GM19025 (cell line): Measurements from ENCODE around the gene TMPRSS6.
A peak's percentile ranks its signal among the peaks of the same experiment; 100 is the strongest.

ENCODE experiments used
- ATAC-seq: cut with Tn5 transposase; IDR thresholded peaks from one replicate; pipeline ENCODE4 v1.9.1; 2021; ENCODE audit warnings: mild to moderate bottlenecking, low read depth, moderate library complexity; ENCODE audit not compliant: unreplicated experiment

The TMPRSS6 gene

DNA sequence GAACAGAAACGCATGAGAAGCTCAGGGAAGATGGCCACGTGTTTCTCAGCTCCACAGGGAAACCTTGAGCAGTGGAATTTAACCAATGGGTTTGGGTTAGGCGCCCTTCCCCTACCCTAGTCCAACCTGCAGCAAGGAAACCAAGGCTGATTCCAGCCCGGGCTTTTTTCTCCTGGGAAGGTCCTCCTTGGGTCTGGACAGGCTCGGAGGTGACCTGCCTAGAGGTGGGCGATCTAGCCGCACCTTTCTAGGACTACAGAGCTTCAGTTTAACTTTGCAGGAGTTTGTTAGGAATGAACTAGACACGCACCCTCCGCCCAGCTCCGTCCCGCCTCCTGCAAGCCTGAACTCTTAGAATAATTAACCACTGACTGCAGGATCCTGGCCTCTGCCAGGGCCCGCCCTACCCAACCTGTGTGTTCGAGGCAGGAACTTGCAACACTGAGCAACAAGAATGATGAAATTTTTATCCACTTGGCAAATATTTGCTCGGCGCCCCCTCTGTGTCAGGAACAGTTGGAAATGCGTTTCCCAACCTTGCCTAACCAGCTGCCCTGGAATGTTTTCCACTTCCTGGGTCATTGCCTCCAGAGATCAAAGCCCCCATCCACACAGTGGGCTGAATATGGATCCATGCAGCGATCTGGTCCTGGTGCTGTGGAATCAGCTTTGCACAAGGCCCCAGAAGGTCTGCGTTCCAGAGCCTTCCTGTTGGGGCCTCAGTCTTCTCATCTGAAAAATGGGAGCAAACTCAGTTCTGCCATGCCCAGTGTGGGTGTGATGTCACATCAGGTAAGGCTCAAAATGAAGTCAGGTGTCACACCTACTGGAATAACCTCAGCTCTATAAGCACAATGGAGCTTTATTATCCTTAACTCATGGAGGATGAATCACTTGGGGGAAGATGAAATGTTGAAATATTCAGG is 76.7 kb downstream of the TMPRSS6 start:
- no peak for ATAC-seq

DNA sequence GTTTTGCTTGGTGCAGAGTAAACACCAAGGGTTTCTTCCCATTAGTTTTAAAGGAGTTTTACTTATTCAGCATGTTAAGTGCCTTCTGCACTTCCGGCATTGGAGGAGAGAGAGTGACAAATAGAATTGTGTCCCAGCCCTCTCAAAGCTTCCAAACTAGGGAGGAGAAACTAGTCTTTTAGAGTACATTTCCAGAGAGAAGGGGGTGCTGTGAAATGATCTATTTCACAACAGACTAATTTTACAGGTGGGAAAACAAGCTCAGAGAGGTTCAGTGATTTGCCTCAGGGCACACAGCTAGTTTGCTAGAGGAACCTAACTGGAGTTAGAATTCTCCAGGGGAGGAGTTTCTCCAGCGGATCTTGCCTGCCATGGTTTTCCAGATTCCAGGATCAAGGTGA is 77.4 kb downstream of the TMPRSS6 start:
- ATAC-seq = no peak

GRCh38 chr22:37030560-37031281 is 78.8 kb downstream of the TMPRSS6 start:
- no peak for ATAC-seq

DNA sequence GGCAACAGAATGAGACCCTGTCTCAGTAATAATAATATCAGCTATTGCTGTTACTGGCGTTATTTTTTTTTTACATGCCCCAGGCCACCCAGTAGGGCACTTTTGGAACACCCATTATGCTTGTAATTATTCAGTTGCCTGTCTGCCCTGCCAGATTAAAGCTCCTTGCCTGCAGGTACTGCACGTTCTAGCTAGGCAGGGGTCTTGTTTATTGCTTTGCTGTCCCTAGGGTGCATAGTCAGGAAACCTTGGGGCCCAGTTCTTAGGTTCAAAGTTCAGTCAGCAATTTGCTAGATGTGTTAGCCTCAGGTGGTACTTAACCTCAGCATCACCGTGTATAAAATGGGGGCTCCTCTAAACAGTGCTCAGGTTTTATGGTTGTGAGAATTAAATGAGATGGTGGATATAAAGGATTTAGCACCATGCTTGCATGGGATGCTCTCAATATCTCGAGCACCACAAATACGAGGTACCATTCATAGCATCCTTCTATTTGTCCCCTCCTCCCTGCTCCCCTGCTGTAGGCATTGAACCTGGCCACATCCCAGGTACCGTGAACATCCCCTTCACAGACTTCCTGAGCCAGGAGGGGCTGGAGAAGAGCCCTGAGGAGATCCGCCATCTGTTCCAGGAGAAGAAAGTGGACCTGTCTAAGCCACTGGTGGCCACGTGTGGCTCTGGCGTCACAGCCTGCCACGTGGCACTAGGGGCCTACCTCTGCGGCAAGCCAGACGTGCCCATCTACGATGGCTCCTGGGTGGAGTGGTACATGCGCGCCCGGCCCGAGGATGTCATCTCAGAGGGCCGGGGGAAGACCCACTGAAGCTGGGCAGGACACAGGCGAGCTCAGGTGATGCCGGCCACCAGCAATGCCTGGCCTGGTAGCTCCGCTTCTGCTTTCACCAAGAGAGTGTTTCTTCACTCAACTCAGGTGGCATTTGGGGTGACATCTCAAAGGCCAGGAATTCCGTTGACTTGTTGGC is 80.5 kb downstream of the TMPRSS6 start:
- ATAC-seq = no peak

DNA sequence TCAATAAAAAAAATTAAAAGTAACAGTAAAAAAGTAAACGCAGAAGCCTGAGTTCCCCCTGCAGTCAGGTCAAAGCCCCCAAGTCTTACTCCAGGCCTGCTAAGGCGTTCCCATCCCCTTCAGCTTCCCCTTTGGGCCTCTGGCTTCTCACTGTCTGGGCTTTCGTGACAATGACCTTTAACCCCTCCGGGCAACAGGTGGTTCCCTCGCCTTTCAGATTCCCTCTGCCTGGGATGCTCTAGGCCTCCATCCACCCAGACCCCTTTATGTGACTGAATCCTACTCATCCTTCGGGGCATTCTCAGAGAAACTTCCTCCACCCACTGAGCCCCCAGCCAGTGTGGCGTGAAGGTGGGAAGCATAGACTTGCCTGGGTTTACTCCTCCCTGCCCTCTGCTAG is 82.0 kb downstream of the TMPRSS6 start:
- no peak for ATAC-seq

DNA sequence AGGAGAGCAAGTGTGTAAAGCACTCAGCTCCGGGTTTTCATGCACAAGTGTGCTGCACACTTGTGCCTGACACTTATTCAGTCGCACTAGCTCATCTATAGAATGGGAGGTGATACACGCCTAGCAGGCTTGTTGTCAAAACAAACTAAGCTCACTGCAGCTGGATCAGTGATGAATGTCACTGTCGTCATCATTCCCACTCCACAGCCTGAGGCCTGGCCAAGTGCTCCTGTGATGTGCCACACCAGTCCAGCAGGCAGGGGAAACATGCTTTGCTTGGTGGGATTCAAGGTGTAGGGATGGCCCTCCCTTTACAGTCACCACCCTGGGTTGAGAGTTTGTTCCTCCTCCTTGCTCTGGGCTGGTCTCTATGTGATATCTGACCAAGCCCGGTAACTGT is 83.2 kb downstream of the TMPRSS6 start:
- ATAC-seq = no peak

GRCh38 chr22:37025500-37026070 is 83.9 kb downstream of the TMPRSS6 start:
- no peak for ATAC-seq

DNA sequence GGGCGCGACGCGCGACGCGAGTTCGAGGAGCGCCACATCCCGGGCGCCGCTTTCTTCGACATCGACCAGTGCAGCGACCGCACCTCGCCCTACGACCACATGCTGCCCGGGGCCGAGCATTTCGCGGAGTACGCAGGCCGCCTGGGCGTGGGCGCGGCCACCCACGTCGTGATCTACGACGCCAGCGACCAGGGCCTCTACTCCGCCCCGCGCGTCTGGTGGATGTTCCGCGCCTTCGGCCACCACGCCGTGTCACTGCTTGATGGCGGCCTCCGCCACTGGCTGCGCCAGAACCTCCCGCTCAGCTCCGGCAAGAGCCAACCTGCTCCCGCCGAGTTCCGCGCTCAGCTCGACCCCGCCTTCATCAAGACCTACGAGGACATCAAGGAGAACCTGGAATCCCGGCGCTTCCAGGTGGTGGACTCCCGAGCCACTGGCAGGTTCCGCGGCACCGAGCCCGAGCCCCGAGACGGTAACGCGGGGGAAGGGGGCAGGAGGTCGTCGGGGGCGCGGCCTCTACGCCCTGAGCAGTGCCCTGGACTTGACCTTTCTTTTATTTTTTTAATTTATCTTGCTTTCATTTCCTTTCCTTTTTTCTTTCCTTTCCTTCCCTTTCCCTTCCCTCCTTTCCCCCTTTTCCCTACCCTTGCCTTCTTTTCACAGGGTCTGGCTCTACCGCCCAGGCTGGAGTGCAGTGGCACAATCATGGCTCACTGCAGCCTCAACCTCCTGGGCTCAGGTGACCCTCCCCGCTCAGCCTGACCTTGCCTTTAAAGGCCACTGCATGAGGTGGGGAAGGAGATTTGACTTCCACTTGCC is 85.0 kb downstream of the TMPRSS6 start:
- ATAC-seq = no peak

- no peak for ATAC-seq
Observed at GRCh38 chr22:37023743-37024338, 85.7 kb downstream of the TMPRSS6 start.

DNA sequence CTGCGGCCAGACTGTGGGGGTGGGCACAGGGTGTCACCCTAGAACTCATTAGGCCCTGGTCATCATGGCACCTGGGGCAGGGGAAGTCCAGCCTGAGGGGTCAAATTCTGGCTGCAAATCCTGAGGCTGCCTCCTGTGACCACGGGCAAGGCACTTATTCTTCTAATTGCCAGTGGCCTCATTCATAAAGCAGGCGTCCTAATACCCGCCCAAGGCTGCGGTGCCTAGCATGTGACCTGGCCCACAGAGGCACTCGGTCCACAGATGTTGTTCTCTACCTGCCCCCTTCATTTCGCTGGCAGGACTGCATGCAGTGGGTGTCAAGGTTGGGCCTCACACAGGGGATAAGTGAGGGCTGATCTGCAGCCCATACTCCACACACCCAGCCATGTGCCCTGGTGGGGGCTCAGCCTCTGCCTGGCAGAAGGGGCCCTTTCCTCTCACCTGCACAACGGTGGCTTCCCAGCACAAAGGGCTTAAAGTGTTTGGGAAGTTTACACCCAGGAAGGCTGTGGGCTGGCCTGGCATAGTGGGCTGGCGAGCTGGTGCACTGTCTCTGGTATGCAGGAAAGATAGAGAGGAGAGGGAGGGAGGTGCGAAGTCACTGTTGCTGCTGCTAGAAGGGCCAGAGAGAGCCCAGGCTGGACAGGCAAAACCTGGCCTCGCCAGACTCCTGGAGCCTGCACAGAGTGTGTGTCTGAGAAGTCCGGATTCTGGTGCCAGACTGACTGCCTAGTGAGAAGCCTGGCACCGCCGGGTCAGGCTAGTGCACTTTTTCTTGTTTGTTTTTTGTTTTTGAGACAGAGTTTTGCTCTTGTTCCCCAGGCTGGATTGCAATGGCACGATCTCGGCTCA is 86.8 kb downstream of the TMPRSS6 start:
- ATAC-seq = no peak

GRCh38 chr22:37021710-37022482 is 87.6 kb downstream of the TMPRSS6 start:
- no peak for ATAC-seq

GRCh38 chr22:37021041-37021440 is 88.5 kb downstream of the TMPRSS6 start:
- ATAC-seq = no peak

- ATAC-seq = no peak
Observed at GRCh38 chr22:37020192-37020479, 89.4 kb downstream of the TMPRSS6 start.

DNA sequence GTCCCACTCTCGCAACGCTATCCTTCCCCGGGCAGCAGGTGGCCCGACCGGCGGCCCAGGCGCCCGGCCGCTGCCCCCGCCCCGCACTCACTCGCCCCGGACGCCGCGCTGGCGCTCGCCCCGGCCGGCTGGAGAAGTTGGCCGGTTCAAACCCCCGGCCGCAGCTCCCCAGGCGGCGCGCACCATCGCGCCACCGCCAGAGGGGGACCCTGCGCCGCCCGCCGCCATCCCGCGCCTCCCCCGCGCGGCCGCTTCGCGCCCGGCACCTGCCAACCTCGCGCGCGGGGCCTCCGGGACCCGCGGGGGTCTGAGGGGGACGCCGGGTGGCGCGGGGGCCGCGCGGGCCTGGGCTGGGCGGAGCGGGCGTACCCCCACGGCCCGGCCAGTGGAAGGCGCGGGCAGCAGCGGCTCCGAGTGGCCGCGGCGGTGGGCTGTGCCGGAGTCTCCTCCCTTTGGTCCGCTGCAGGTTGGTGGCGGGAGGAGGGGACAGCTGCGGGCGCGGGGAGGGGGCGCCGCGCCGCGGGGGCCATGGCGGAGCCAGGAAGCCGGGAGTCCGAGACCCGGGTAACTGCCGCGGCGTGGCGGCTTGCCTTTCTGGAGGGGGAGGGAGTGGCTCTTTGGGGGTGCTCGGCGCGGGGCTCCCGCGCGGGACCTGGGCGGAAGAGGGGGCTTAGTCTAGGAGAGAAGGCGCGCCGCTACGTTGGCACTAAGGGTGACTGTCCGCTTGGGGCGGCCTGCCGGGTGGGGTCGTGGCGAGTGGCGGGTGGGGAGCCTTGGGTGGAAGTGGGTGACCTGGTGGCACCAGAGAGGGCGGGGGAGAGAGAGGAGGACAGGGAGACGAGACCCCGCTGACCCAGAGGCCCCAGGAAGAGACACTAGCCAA is 90.0 kb downstream of the TMPRSS6 start, which contains the start of the genes MPST and TST:
Gene MPST (plus strand): TSS at position 434 of the 883 bp plus-strand sequence. CDS start 95 bp downstream, at position 529.
Gene TST (minus strand): TSS at position 139 of the 883 bp plus-strand sequence. CDS start 715 bp downstream, outside the sequence.
- peak; percentile 65 for ATAC-seq

GRCh38 chr22:37018815-37019308 is 90.7 kb downstream of the TMPRSS6 start:
- no peak for ATAC-seq
